Suprapubic skin (tissue), 4 donors: Measurements from ENCODE around the gene HAPSTR1.

Experiments
- CTCF ChIP-seq, 2 donors: fragments of 200-600 bp in 1 of 2; fragments of 450-650 bp in 1 of 2; sonication (generic) in 1 of 2; IDR thresholded peaks; one replicate each; pipeline ENCODE4 v1.5.1; 2016 to 2019; ENCODE audit warnings: antibody characterized with exemption in 2 of 2, mild to moderate bottlenecking in 1 of 2, moderate library complexity in 1 of 2
- POLR2A ChIP-seq, 2 donors: fragments of 450-650 bp; IDR thresholded peaks; one replicate each; pipeline ENCODE4 v1.6.1; 2017; ENCODE audit warnings: antibody characterized with exemption in 2 of 2, mild to moderate bottlenecking in 2 of 2, moderate library complexity in 2 of 2
- POLR2AphosphoS5 ChIP-seq, 3 donors: sonication (generic); formaldehyde crosslinking; IDR thresholded peaks; one replicate each; pipeline ENCODE4 v1.6.1; 2017; ENCODE audit warnings: antibody characterized with exemption in 3 of 3

GRCh38 chr16:9139965-9140364 lies 48.5 kb downstream of the HAPSTR1 start:
- TF ChIP-seq CTCF (IDR thresholded peaks at IDR 0.05) (no peak), POLR2AphosphoS5 (IDR thresholded peaks at IDR 0.05) (no peak), POLR2A (IDR thresholded peaks at IDR 0.05) (no peak)
